Measurements from ENCODE around the gene PRDX3. TPM values are rescaled to one million over a fixed set of nuclear protein-coding genes. Genes with fewer than 3 reads are reported as not detected.

The PRDX3 gene
- total RNA-seq, 6 experiments from 2014 or later: 171 to 235 (median 194) TPM

GRCh38 chr10:119211625-119212441 is 33.2 kb upstream of the PRDX3 start:
- Histone ChIP-seq H3K9me3 (no peaks in the 10 kb centered on the region), H3K4me1 (no peaks in the 10 kb centered on the region), H3K4me3 (no peak overlapping the region), H3K27ac (peak overlapping the region; percentile 19 to 97 (median 26)), H3K27me3 (no peaks in the 10 kb centered on the region), H3K36me3 (no peaks in the 10 kb centered on the region)
- ATAC-seq (no peak), DNase-seq (no peak)
- TF ChIP-seq, protein P1, sequence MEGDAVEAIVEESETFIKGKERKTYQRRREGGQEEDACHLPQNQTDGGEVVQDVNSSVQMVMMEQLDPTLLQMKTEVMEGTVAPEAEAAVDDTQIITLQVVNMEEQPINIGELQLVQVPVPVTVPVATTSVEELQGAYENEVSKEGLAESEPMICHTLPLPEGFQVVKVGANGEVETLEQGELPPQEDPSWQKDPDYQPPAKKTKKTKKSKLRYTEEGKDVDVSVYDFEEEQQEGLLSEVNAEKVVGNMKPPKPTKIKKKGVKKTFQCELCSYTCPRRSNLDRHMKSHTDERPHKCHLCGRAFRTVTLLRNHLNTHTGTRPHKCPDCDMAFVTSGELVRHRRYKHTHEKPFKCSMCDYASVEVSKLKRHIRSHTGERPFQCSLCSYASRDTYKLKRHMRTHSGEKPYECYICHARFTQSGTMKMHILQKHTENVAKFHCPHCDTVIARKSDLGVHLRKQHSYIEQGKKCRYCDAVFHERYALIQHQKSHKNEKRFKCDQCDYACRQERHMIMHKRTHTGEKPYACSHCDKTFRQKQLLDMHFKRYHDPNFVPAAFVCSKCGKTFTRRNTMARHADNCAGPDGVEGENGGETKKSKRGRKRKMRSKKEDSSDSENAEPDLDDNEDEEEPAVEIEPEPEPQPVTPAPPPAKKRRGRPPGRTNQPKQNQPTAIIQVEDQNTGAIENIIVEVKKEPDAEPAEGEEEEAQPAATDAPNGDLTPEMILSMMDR (IDR thresholded peaks at IDR 0.05): no peak
- TF ChIP-seq POLR2A (IDR thresholded peaks at IDR 0.05): no peak
- WGBS (ENCODE audit: insufficient coverage, low coverage, low lambda C conversion rate, missing lambda C conversion rate): 45% methylated on average over 12 of the region's 12 CpGs
- intact Hi-C loops (cut with DNase I): no loop called here

GRCh38 chr10:119211176-119211575 is 32.6 kb upstream of the PRDX3 start:
- H3K36me3 ChIP-seq: no peaks in the 10 kb centered on the region
- 68% methylated on average over 3 of the region's 3 CpGs for WGBS (ENCODE audit: insufficient coverage, low coverage, low lambda C conversion rate, missing lambda C conversion rate)
- peaks cover 0 to 2% (median under 1%) of the 10 kb centered on the region in 4 donors for H3K4me1 ChIP-seq
- no peak for TF ChIP-seq POLR2A (IDR thresholded peaks at IDR 0.05)
- TF ChIP-seq, protein P1 (IDR thresholded peaks at IDR 0.05): no peak
- H3K27ac ChIP-seq: peak overlapping the region; percentile 19 to 97 (median 26)
- H3K27me3 ChIP-seq: no peaks in the 10 kb centered on the region
- ATAC-seq (no peak), DNase-seq (no peak)
- intact Hi-C loops (cut with DNase I): no loop called here
- H3K4me3 ChIP-seq: no peak overlapping the region
- H3K9me3 ChIP-seq: no peaks in the 10 kb centered on the region

GRCh38 chr10:119210633-119211032 is 32.0 kb upstream of the PRDX3 start:
- intact Hi-C loops (cut with DNase I): no loop called here
- Histone ChIP-seq H3K27me3 (no peaks in the 10 kb centered on the region), H3K27ac (peak overlapping the region in 2 of 3 donors; percentile 26 to 97), H3K4me1 (peaks cover 0 to 8% (median 3%) of the 10 kb centered on the region in 4 donors), H3K9me3 (no peaks in the 10 kb centered on the region), H3K4me3 (no peak overlapping the region), H3K36me3 (no peaks in the 10 kb centered on the region)
- no peak for DNase-seq
- TF ChIP-seq, protein P1 (IDR thresholded peaks at IDR 0.05): no peak
- no peak for TF ChIP-seq POLR2A (IDR thresholded peaks at IDR 0.05)
- ATAC-seq: no peak
- WGBS (ENCODE audit: insufficient coverage, low coverage, low lambda C conversion rate, missing lambda C conversion rate): 82% methylated on average over 2 of the region's 2 CpGs

GRCh38 chr10:119209736-119210355 is 31.2 kb upstream of the PRDX3 start:
- DNase-seq (no peak), ATAC-seq (no peak)
- Histone ChIP-seq H3K27ac (peak overlapping the region; percentile 0 to 97 (median 75)), H3K4me1 (peaks cover 0 to 9% (median 3%) of the 10 kb centered on the region in 4 donors), H3K36me3 (no peaks in the 10 kb centered on the region), H3K4me3 (peak overlapping the region; percentile 21 to 84 (median 61)), H3K27me3 (no peaks in the 10 kb centered on the region), H3K9me3 (no peaks in the 10 kb centered on the region)
- intact Hi-C loops (cut with DNase I): loop anchor here in 1 of 2 donors (10.0 kb wide), 1 partner anchor 205 kb away; no protein-coding TSS in a partner anchor
- WGBS (ENCODE audit: insufficient coverage, low coverage, low lambda C conversion rate, missing lambda C conversion rate): 50% methylated on average over 9 of the region's 9 CpGs
- no peak for TF ChIP-seq POLR2A (IDR thresholded peaks at IDR 0.05)
- TF ChIP-seq, protein P1 (IDR thresholded peaks at IDR 0.05): no peak

All from right lobe of liver (tissue), 6 donors.